ENCODE results near the gene PDS5B. TPM values are rescaled to one million over a fixed set of nuclear protein-coding genes. Genes with fewer than 3 reads are reported as not detected.

The PDS5B gene
- total and polyA plus RNA-seq, 9 donors: 30.4 to 52.7 (median 41.4) TPM

- H3K4me1 ChIP-seq (ENCODE audit: control insufficient read depth, insufficient read depth, low read length): no peaks in the 10 kb centered on the region
- no peaks in the 10 kb centered on the region for H3K9me3 ChIP-seq (replicated peaks; ENCODE audit: control insufficient read depth, low read depth, low read length)
- 86% methylated on average over 2 of the region's 3 CpGs for WGBS (ENCODE audit: insufficient coverage)
- H3K27ac ChIP-seq (ENCODE audit: low read length): no peak overlapping the region
- no peaks in the 10 kb centered on the region for H3K27me3 ChIP-seq (ENCODE audit: control insufficient read depth, insufficient read depth, low read length)
- H3K4me3 ChIP-seq (ENCODE audit: low read length): no peak overlapping the region
- H3K36me3 ChIP-seq (ENCODE audit: control insufficient read depth, insufficient read depth, low read length): peaks cover 6% of the 10 kb centered on the region
- DNase-seq: no peak
Measured at GRCh38 chr13:32752997-32753606, 166.8 kb downstream of the PDS5B start.

- no CpG with 5 or more reads among the region's 1 CpG for WGBS (ENCODE audit: insufficient coverage)
Measured at GRCh38 chr13:32754179-32754578, 167.9 kb downstream of the PDS5B start.

DNA sequence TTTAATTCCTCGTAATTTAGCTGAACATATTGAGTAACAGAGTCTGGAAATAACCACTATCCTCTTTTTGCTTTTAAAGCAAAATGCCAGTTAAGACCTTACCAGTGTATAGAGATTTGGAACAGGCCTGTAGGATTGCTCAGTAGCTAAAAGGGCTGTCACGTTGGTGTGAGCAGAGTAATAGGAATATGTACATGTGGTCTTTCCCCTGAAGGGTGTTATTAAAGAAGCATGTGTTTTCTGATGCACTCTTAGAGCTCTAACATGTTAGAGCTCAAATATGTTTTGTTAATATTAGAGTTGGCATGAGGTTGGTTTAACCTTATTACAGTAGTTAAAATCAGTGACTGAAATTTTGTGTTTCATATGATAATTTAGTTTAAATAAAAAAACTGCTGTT, 172.9 kb downstream of the PDS5B start:
- Histone ChIP-seq H3K36me3 (ENCODE audit: control insufficient read depth, insufficient read depth, low read length) (peaks cover 11% of the 10 kb centered on the region), H3K9me3 (replicated peaks; ENCODE audit: control insufficient read depth, low read depth, low read length) (peaks cover 4% of the 10 kb centered on the region), H3K4me3 (ENCODE audit: low read length) (no peak overlapping the region), H3K27ac (ENCODE audit: low read length) (no peak overlapping the region), H3K4me1 (ENCODE audit: control insufficient read depth, insufficient read depth, low read length) (no peaks in the 10 kb centered on the region), H3K27me3 (ENCODE audit: control insufficient read depth, insufficient read depth, low read length) (no peaks in the 10 kb centered on the region)
- DNase-seq: no peak
- 80% methylated on average over 1 of the region's 2 CpGs for WGBS (ENCODE audit: insufficient coverage)

More at GRCh38 chr13:32754179-32754578, 167.9 kb downstream of the PDS5B start:
- Histone ChIP-seq H3K27me3 (ENCODE audit: control insufficient read depth, insufficient read depth, low read length) (no peaks in the 10 kb centered on the region), H3K36me3 (ENCODE audit: control insufficient read depth, insufficient read depth, low read length) (peaks cover 7% of the 10 kb centered on the region), H3K4me1 (ENCODE audit: control insufficient read depth, insufficient read depth, low read length) (no peaks in the 10 kb centered on the region), H3K9me3 (replicated peaks; ENCODE audit: control insufficient read depth, low read depth, low read length) (no peaks in the 10 kb centered on the region), H3K4me3 (ENCODE audit: low read length) (no peak overlapping the region), H3K27ac (ENCODE audit: low read length) (no peak overlapping the region)
- no peak for DNase-seq

GRCh38 chr13:32761472-32761871, 175.2 kb downstream of the PDS5B start:
- peaks cover 13% of the 10 kb centered on the region for H3K36me3 ChIP-seq (ENCODE audit: control insufficient read depth, insufficient read depth, low read length)
- H3K27me3 ChIP-seq (ENCODE audit: control insufficient read depth, insufficient read depth, low read length): no peaks in the 10 kb centered on the region
- peaks cover 4% of the 10 kb centered on the region for H3K9me3 ChIP-seq (replicated peaks; ENCODE audit: control insufficient read depth, low read depth, low read length)
- H3K4me3 ChIP-seq (ENCODE audit: low read length): no peak overlapping the region
- no peaks in the 10 kb centered on the region for H3K4me1 ChIP-seq (ENCODE audit: control insufficient read depth, insufficient read depth, low read length)
- no peak overlapping the region for H3K27ac ChIP-seq (ENCODE audit: low read length)
- no CpG with 5 or more reads among the region's 2 CpGs for WGBS (ENCODE audit: insufficient coverage)
- no peak for DNase-seq

GRCh38 chr13:32779119-32779518, 192.9 kb downstream of the PDS5B start:
- peaks cover 10% of the 10 kb centered on the region for H3K36me3 ChIP-seq (ENCODE audit: control insufficient read depth, insufficient read depth, low read length)
- DNase-seq: no peak
- no peak overlapping the region for H3K4me3 ChIP-seq (ENCODE audit: low read length)
- H3K27me3 ChIP-seq (ENCODE audit: control insufficient read depth, insufficient read depth, low read length): no peaks in the 10 kb centered on the region
- H3K4me1 ChIP-seq (ENCODE audit: control insufficient read depth, insufficient read depth, low read length): no peaks in the 10 kb centered on the region
- H3K27ac ChIP-seq (ENCODE audit: low read length): no peak overlapping the region
- no peaks in the 10 kb centered on the region for H3K9me3 ChIP-seq (replicated peaks; ENCODE audit: control insufficient read depth, low read depth, low read length)

GRCh38 chr13:32781906-32782305, 195.7 kb downstream of the PDS5B start:
- no CpG with 5 or more reads among the region's 2 CpGs for WGBS (ENCODE audit: insufficient coverage)
- H3K27me3 ChIP-seq (ENCODE audit: control insufficient read depth, insufficient read depth, low read length): no peaks in the 10 kb centered on the region
- no peak for DNase-seq
- H3K27ac ChIP-seq (ENCODE audit: low read length): no peak overlapping the region
- no peak overlapping the region for H3K4me3 ChIP-seq (ENCODE audit: low read length)
- H3K9me3 ChIP-seq (replicated peaks; ENCODE audit: control insufficient read depth, low read depth, low read length): no peaks in the 10 kb centered on the region
- H3K36me3 ChIP-seq (ENCODE audit: control insufficient read depth, insufficient read depth, low read length): peaks cover 8% of the 10 kb centered on the region
- H3K4me1 ChIP-seq (ENCODE audit: control insufficient read depth, insufficient read depth, low read length): no peaks in the 10 kb centered on the region

DNA sequence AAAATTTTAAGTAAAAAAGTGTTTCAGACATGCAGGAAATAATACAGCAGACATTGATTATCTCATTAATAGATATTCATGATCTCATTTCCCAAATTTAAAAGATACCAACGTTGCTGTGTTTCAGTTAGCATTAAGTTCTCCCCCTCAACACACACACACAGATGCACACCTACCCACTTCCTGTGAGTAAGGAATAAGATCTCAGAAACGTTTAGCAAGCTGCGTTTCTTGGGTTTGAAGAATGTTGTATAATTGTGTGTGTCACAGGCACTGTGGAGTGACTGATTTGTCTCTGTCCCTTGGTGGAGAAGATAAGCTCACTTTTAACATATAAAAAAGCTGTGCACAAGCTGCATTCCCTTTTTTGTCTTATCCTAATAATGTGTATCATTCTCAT, 196.8 kb downstream of the PDS5B start:
- no peak for DNase-seq
- no peaks in the 10 kb centered on the region for H3K4me1 ChIP-seq (ENCODE audit: control insufficient read depth, insufficient read depth, low read length)
- no CpG with 5 or more reads among the region's 3 CpGs for WGBS (ENCODE audit: insufficient coverage)
- H3K36me3 ChIP-seq (ENCODE audit: control insufficient read depth, insufficient read depth, low read length): peaks cover 8% of the 10 kb centered on the region
- no peak overlapping the region for H3K4me3 ChIP-seq (ENCODE audit: low read length)
- no peaks in the 10 kb centered on the region for H3K27me3 ChIP-seq (ENCODE audit: control insufficient read depth, insufficient read depth, low read length)
- no peak overlapping the region for H3K27ac ChIP-seq (ENCODE audit: low read length)
- H3K9me3 ChIP-seq (replicated peaks; ENCODE audit: control insufficient read depth, low read depth, low read length): no peaks in the 10 kb centered on the region

- no CpG with 5 or more reads among the region's 3 CpGs for WGBS (ENCODE audit: insufficient coverage)
- Histone ChIP-seq H3K36me3 (ENCODE audit: control insufficient read depth, insufficient read depth, low read length) (peaks cover 3% of the 10 kb centered on the region), H3K4me1 (ENCODE audit: control insufficient read depth, insufficient read depth, low read length) (no peaks in the 10 kb centered on the region), H3K4me3 (ENCODE audit: low read length) (no peak overlapping the region), H3K9me3 (replicated peaks; ENCODE audit: control insufficient read depth, low read depth, low read length) (no peaks in the 10 kb centered on the region), H3K27me3 (ENCODE audit: control insufficient read depth, insufficient read depth, low read length) (no peaks in the 10 kb centered on the region), H3K27ac (ENCODE audit: low read length) (no peak overlapping the region)
- no peak for DNase-seq
Measured at GRCh38 chr13:32790731-32791130, 204.5 kb downstream of the PDS5B start.

GRCh38 chr13:32791545-32792172, 205.4 kb downstream of the PDS5B start:
- DNase-seq: no peak
- Histone ChIP-seq H3K27me3 (ENCODE audit: control insufficient read depth, insufficient read depth, low read length) (no peaks in the 10 kb centered on the region), H3K4me1 (ENCODE audit: control insufficient read depth, insufficient read depth, low read length) (no peaks in the 10 kb centered on the region), H3K36me3 (ENCODE audit: control insufficient read depth, insufficient read depth, low read length) (peaks cover 3% of the 10 kb centered on the region), H3K27ac (ENCODE audit: low read length) (no peak overlapping the region), H3K9me3 (replicated peaks; ENCODE audit: control insufficient read depth, low read depth, low read length) (no peaks in the 10 kb centered on the region), H3K4me3 (ENCODE audit: low read length) (no peak overlapping the region)
- WGBS (ENCODE audit: insufficient coverage): 58% methylated on average over 4 of the region's 8 CpGs

- H3K9me3 ChIP-seq (replicated peaks; ENCODE audit: control insufficient read depth, low read depth, low read length): peaks cover 4% of the 10 kb centered on the region
- WGBS (ENCODE audit: insufficient coverage): 86% methylated on average over 1 of the region's 1 CpG
- H3K36me3 ChIP-seq (ENCODE audit: control insufficient read depth, insufficient read depth, low read length): no peaks in the 10 kb centered on the region
- DNase-seq: no peak
- H3K27me3 ChIP-seq (ENCODE audit: control insufficient read depth, insufficient read depth, low read length): no peaks in the 10 kb centered on the region
- no peak overlapping the region for H3K27ac ChIP-seq (ENCODE audit: low read length)
- no peak overlapping the region for H3K4me3 ChIP-seq (ENCODE audit: low read length)
- H3K4me1 ChIP-seq (ENCODE audit: control insufficient read depth, insufficient read depth, low read length): no peaks in the 10 kb centered on the region
Measured at GRCh38 chr13:32796754-32797153, 210.5 kb downstream of the PDS5B start.
